Astrocyte (in vitro differentiated cells and primary cell): Measurements from ENCODE around the gene CH25H.

Source experiments
- CTCF ChIP-seq: IDR thresholded peaks from 2 replicates; pipeline ENCODE4 v1.5.1; 2011; ENCODE audit warnings: low read depth, mild to moderate bottlenecking, inconsistent platforms, low read length, moderate library complexity; ENCODE audit not compliant: insufficient read depth
- EZH2 ChIP-seq: IDR thresholded peaks from 2 replicates; pipeline ENCODE4 v1.6.1; 2012; ENCODE audit warnings: mild to moderate bottlenecking, low read length, inconsistent platforms; ENCODE audit not compliant: insufficient read depth

- TF ChIP-seq CTCF (no peak), EZH2 (no peak)
These were observed 28.1 kb upstream of the CH25H start for GRCh38 chr10:89235073-89235798.
